HG03139 (cell line): ENCODE measurements around the gene ECHDC1.

Source experiments
- ATAC-seq: cut with Tn5 transposase; IDR thresholded peaks from one replicate; pipeline ENCODE4 v1.9.1; 2021; ENCODE audit not compliant: unreplicated experiment

Gene ECHDC1

GRCh38 chr6:127290391-127291265 is 52.8 kb downstream of the ECHDC1 start:
- ATAC-seq: no peak

DNA sequence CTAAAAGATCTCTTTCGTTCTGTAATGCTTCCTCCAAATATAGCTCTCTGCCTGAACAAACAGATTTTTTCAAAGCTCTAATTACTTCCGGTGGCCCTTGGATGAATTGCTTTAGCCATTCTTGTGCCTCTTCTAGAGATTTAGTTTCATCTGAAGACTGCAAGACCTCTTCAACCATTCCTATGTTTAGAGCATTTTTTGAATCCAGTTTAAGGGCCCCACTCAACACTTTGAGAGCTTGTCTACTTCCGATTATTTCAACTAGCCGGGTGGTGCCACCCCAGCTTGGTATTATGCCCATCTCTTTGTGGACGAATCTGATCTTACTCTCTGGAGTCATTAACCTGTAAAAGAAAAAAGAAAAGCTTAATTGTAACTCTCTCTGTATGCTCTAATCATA is 53.5 kb downstream of the ECHDC1 start:
- no peak for ATAC-seq

DNA sequence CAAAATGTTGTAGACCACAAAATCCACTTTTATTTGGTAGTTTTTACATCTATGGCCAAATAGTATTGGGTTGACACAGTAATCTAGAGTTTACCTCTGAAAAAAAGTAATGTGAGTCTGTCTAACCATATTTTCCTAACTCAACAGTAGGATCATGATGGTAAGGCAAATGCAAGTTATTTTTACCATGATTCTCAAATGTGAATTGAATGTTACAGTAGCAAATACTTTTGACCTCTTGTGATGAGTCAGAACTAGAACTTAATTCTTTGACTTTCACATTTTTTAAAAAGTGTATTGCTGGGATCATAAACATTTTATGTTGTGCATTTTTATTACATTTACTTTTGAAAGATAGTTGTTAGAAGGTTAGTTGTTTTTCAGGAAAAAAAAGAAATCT is 54.7 kb downstream of the ECHDC1 start:
- no peak for ATAC-seq

GRCh38 chr6:127282184-127282583 is 61.2 kb downstream of the ECHDC1 start:
- ATAC-seq: no peak

GRCh38 chr6:127279815-127280214 is 63.6 kb downstream of the ECHDC1 start:
- no peak for ATAC-seq

DNA sequence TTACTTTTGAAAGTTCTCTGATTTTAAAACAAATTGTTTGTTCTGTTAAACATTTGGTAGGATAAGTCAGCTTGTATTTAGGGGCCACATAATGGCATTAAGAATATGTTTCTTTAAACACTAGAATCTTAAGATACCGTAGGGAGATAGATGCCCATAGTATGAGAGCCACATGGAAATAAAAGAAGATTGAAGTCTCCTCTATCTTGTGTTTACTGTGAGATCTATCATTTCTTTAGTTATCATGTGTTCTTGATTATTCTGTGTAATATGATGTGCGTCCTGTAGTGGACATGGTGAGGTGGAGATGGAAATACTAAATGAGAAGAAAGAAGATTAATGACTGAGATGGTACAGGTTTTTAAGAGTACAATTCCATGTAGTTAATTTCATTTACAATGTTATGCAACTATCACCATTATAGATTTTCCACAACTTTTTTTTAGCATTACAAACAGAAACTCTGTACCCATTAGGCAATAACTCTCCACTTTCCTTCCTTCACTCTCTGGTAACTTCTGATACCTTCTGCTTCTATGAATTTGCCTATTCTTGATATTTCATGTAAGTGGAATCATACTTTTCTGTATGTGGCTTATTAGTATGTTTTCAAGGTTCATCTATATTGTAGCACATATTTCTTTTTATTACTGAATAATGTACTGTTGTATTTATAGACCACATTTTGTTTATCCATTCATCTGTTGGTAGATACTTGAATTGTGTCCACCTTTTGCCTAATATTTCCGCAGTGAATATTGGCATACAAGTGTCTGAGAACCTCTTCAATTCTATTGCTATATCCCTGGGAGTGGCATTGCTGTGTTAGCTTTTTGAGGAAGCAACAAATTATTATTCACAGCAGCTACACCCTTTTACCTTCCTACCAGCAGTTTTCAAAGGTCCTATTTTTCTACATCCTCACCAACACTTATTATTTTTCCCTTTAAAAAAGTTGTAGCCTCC is 65.2 kb downstream of the ECHDC1 start:
- no peak for ATAC-seq

- ATAC-seq: no peak
Measured at GRCh38 chr6:127276331-127276730, 67.1 kb downstream of the ECHDC1 start.

DNA sequence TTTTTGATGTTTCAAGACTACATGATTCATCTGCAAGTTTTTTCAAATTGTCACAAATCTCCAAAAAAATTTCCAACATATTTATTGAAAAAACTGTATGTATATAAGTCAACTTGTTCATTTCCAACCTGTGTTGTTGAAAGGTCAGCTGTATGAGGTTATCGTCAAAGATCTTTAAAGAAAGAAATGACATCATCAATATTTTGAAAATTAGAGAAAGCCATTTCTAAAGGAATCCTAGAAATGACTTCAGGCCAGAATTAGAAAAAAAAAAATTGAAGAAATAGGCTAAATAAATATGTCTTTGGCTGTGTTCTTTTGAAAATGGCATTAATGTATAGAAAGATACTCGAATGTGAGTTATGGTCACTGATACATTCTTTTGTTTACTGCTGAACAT is 69.9 kb downstream of the ECHDC1 start:
- no peak for ATAC-seq

DNA sequence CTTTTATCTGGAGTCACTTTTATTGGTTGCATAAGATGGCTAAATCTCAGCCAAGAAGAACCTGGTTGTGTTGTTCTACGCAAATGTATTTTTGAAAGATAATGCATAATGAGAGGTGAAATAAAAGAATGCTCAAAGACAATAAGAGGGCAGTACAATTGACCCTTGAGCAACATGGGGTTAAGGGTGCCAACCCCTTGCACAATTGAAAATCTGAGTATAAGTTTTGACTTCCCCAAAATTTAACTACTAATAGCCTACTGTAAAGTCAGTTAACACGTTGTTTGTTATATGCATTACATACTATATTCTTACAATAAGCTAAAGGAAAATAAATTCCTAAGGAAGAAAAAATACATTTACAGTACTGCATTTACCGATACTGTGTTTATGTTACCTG is 70.8 kb downstream of the ECHDC1 start:
- no peak for ATAC-seq

GRCh38 chr6:127267646-127268625 is 75.5 kb downstream of the ECHDC1 start:
- no peak for ATAC-seq

DNA sequence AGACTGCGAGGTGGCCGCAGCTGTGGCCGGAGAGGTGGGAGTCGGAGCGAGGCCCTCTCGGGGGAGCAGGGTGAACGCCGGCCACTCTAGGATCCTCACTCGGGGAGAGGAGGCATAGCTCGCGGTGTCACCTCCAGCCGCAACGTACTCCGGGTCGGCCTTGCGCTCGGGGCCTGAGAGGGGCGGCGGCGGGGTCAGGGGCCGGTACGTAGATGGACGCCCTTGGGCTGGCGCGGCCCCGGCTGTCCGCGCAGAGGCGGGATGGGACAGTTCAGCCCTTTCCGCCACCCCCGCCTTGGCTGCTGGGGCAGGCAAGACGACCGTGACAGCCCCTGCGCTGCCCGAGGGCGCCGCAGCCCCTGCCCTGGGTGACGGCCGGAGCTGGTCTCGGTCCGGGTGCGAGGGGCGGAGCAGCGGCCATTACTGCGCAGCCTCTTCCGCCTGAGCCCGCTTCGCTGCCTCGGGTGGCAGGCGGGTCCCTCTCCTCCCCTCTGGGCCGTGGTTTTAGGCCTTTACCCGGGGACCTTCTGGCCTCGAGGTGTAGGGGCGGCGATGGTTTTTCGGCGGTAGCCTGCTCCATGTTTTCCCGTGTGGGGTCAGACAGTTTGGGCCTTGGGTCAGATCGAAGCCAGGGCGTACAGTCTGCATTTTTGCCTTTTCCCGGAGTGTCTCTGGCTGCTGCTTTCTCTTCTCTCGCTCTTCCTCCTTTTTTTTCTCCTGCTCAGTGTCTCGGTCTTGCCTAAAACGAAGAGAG is 76.3 kb downstream of the ECHDC1 start:
- ATAC-seq: peak; percentile 70

DNA sequence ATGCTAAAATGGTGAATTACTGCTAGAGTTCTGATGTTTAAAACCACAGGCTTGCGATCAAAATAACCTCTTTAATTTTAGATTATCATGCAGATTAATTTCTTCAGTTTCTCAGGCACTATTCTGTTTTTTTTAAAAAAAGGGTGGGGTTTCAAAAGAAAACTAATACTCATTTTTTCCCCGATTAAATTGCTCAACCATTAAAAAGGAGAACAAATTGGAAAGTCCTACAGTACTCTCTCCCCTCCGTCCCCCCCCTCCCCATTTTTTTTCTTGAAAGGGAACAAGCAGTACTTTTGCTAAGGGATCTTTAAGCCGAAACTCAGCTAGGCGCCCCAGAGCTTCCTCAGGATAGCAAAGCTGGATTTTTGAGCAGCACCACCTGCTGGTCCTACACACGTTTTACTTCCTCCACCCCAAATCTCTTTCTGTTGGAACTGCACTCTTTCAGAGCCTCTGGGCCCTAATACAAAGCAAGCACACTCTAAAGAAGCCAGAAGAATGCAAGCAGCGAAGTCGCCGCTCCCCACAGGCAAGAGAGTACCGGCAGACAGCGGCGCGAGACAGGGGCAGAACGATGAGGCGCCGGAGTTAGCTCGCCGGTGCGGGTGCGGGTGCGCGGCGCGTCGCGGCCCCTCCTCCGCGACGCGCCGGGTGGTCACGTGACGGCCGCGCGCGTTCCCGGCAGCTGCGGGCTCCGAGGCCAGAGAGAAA is 77.1 kb downstream of the ECHDC1 start, which contains the start of gene RNF146:
Gene RNF146 (plus strand): TSS at position 687 of the 714 bp plus-strand sequence. CDS start 13,475 bp downstream, outside the sequence.
- peak; percentile 74 for ATAC-seq

GRCh38 chr6:127263481-127263880 is 79.9 kb downstream of the ECHDC1 start:
- no peak for ATAC-seq

- ATAC-seq: no peak
Measured at GRCh38 chr6:127262896-127263295, 80.5 kb downstream of the ECHDC1 start.

GRCh38 chr6:127255286-127255685 is 88.1 kb downstream of the ECHDC1 start:
- no peak for ATAC-seq

DNA sequence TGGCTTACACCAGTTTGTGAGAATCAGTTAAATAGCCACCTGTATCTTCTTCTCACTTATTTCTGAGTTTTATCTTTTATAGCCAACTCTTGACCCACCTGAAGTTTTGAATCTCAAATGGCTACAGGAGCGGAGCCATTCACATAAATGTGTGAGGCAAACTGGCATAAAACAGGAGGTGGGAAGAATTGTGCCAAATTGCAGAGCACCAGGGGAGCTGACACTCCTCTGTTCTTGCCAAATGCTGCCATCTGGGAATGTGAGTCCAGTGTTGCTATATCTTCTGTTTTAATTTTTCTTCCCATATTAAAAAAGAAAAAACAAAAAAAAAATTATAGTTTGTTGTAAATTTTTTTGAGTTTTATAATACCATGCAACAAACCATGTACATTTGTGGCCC is 93.8 kb downstream of the ECHDC1 start:
- ATAC-seq: no peak

DNA sequence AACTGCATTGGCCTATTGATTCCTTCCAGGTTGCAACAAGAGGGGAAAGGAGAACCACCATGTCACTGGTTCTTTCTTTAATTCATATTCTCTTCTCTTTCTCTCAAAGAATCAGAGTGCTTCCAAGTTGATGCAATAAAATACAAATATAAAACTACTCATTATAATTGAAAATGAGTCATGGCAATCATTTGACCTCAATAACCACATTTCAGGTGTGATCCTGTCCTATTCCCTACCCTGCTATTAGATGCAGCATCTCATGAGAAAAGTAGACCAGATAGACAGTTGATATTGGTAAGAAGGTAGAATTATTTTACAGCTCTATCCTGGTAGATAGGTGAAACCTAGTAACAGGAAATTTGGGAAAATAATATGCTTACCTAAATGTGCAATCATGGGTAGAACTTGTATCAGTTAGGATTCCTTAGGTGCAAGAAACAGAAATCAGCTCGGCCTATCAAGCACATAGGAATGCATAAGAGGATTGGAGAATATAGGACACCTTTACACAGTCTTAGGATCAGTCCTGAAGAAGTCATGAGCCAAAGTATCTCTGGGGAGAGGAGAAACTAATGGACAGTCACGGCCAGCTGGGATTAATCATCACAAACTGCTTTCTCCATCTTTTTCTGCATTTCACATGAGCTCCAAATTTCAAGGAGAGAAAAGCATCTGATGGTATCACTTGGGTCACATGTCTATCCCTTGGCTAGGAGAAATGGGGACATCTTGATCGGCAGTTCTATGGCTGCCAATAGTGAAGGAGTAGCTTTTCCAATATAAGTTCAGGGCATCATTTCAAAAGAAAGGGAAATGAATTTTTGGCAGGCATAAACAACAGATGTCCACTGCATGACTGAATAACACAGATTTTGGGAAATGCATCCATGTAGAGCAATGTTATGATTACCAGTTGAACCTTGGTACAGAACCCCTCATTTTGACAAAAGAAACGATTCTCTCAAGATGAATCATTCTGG is 96.0 kb downstream of the ECHDC1 start:
- ATAC-seq: no peak

- ATAC-seq: no peak
Measured at GRCh38 chr6:127243501-127243900, 99.9 kb downstream of the ECHDC1 start.
